Measurements from ENCODE around the gene LRMDA.

Gene LRMDA

GRCh38 chr10:76433161-76434005 lies 1002.0 kb downstream of the LRMDA start:
- no peak overlapping the region for H3K4me3 ChIP-seq (ENCODE audit: low read depth, low read length)
- no peak for TF ChIP-seq CTCF (IDR thresholded peaks at IDR 0.05; ENCODE audit: borderline replicate concordance, insufficient read depth, low read depth, low read length)

- TF ChIP-seq CTCF (IDR thresholded peaks at IDR 0.05; ENCODE audit: borderline replicate concordance, insufficient read depth, low read depth, low read length): no peak
- no peak overlapping the region for H3K4me3 ChIP-seq (ENCODE audit: low read depth, low read length)
Measured at GRCh38 chr10:76435157-76435556, 1003.7 kb downstream of the LRMDA start.

- TF ChIP-seq CTCF (IDR thresholded peaks at IDR 0.05; ENCODE audit: borderline replicate concordance, insufficient read depth, low read depth, low read length): no peak
- H3K4me3 ChIP-seq (ENCODE audit: low read depth, low read length): no peak overlapping the region
Measured at GRCh38 chr10:76436401-76436811, 1005.0 kb downstream of the LRMDA start.

- TF ChIP-seq CTCF (IDR thresholded peaks at IDR 0.05; ENCODE audit: borderline replicate concordance, insufficient read depth, low read depth, low read length): no peak
- no peak overlapping the region for H3K4me3 ChIP-seq (ENCODE audit: low read depth, low read length)
Measured at GRCh38 chr10:76436981-76437380, 1005.6 kb downstream of the LRMDA start.

- no peak overlapping the region for H3K4me3 ChIP-seq (ENCODE audit: low read depth, low read length)
- no peak for TF ChIP-seq CTCF (IDR thresholded peaks at IDR 0.05; ENCODE audit: borderline replicate concordance, insufficient read depth, low read depth, low read length)
Measured at GRCh38 chr10:76440426-76440825, 1009.0 kb downstream of the LRMDA start.

- H3K4me3 ChIP-seq (ENCODE audit: low read depth, low read length): no peak overlapping the region
- TF ChIP-seq CTCF (IDR thresholded peaks at IDR 0.05; ENCODE audit: borderline replicate concordance, insufficient read depth, low read depth, low read length): no peak
Measured at GRCh38 chr10:76442113-76442512, 1010.7 kb downstream of the LRMDA start.
